Measurements from ENCODE around the gene OTUB1. TPM values are rescaled to one million over a fixed set of nuclear protein-coding genes. Genes with fewer than 3 reads are reported as not detected.

The OTUB1 gene
- total RNA-seq, 1 experiment from 2014 or later: 87.0 TPM

- intact Hi-C loops (cut with micrococcal nuclease): no loop called here
- H3K4me2 ChIP-seq (ENCODE audit: low read length): no peak overlapping the region
- no peak overlapping the region for H3K27ac ChIP-seq (ENCODE audit: low read depth, low read length)
- no peaks in the 10 kb centered on the region for H3K27me3 ChIP-seq (ENCODE audit: insufficient read depth, low read length)
- no peaks in the 10 kb centered on the region for H3K79me2 ChIP-seq (ENCODE audit: insufficient read depth, low read length)
- ChIA-PET POLR2A (interaction anchor here (1.9 kb wide), 1 partner anchor 27 kb away, joined by 6 read pairs; no protein-coding TSS in a partner anchor), CTCF (no interaction called here), RAD21 (ENCODE audit: low non-redundant PET in 1 of 2, low total read pairs in 2 of 2, uncharacterized antibody in 2 of 2, unreplicated experiment in 2 of 2) (no interaction called here)
- H3K9me3 ChIP-seq (ENCODE audit: control insufficient read depth in 1 of 2, insufficient read depth in 1 of 2, low read depth in 1 of 2, low read length in 2 of 2): no peaks in the 10 kb centered on the region
- H3K4me1 ChIP-seq (ENCODE audit: control insufficient read depth in 1 of 2, insufficient read depth in 2 of 2, low read length in 2 of 2): no peaks in the 10 kb centered on the region; a peak in 1 of 4 replicates
- TF ChIP-seq CTCF (IDR thresholded peaks at IDR 0.05 in 2 of 3, conservative IDR thresholded peaks at IDR 0.05 in 1 of 3; ENCODE audit: borderline replicate concordance in 1 of 3, insufficient read depth in 1 of 3, low read depth in 2 of 3, low read length in 2 of 3): no peak
- no peak for TF ChIP-seq SRF (IDR thresholded peaks at IDR 0.05; ENCODE audit: low read depth)
- TF ChIP-seq SIN3A (IDR thresholded peaks at IDR 0.05; ENCODE audit: low read depth): no peak
- TF ChIP-seq CBX3 (IDR thresholded peaks at IDR 0.05; ENCODE audit: low read depth): no peak
- no peak for TF ChIP-seq CEBPB (IDR thresholded peaks at IDR 0.05; ENCODE audit: low read depth)
- no peak for TF ChIP-seq FOSL1 (IDR thresholded peaks at IDR 0.05; ENCODE audit: low read depth)
- no peak for TF ChIP-seq SP1 (IDR thresholded peaks at IDR 0.05; ENCODE audit: low read depth)
- TF ChIP-seq ELF1 (IDR thresholded peaks at IDR 0.05; ENCODE audit: borderline replicate concordance, low read depth): no peak
- H4K20me1 ChIP-seq (ENCODE audit: insufficient read depth): no peaks in the 10 kb centered on the region
- no peak overlapping the region for H3K9ac ChIP-seq (ENCODE audit: low read length)
- DNase-seq (ENCODE audit: low read depth, low spot score) (no peak), ATAC-seq (no peak)
- no peak overlapping the region for H2AFZ ChIP-seq (ENCODE audit: low read depth, low read length, poor library complexity, severe bottlenecking)
- no TSS peak for BruUV-seq (replicated peaks)
- no peaks in the 10 kb centered on the region for H3K36me3 ChIP-seq (ENCODE audit: control insufficient read depth in 1 of 2, insufficient read depth in 2 of 2, low read length in 2 of 2)
- H3K4me3 ChIP-seq (replicated peaks in 1 of 2; ENCODE audit: low read depth in 1 of 2, low read length in 2 of 2): no peak overlapping the region
- H3K9me2 ChIP-seq (ENCODE audit: insufficient read depth): no peaks in the 10 kb centered on the region
Measured at GRCh38 chr11:64034411-64034811, 48.2 kb downstream of the OTUB1 start.

- Histone ChIP-seq H3K9ac (ENCODE audit: low read length) (no peak overlapping the region), H2AFZ (ENCODE audit: low read depth, low read length, poor library complexity, severe bottlenecking) (no peak overlapping the region), H3K36me3 (ENCODE audit: control insufficient read depth in 1 of 2, insufficient read depth in 2 of 2, low read length in 2 of 2) (no peaks in the 10 kb centered on the region), H3K9me2 (ENCODE audit: insufficient read depth) (no peaks in the 10 kb centered on the region), H4K20me1 (ENCODE audit: insufficient read depth) (no peaks in the 10 kb centered on the region), H3K4me3 (replicated peaks in 1 of 2; ENCODE audit: low read depth in 1 of 2, low read length in 2 of 2) (no peak overlapping the region), H3K4me1 (ENCODE audit: control insufficient read depth in 1 of 2, insufficient read depth in 2 of 2, low read length in 2 of 2) (no peaks in the 10 kb centered on the region; a peak in 1 of 4 replicates), H3K9me3 (ENCODE audit: control insufficient read depth in 1 of 2, insufficient read depth in 1 of 2, low read depth in 1 of 2, low read length in 2 of 2) (no peaks in the 10 kb centered on the region), H3K27ac (ENCODE audit: low read depth, low read length) (no peak overlapping the region), H3K79me2 (ENCODE audit: insufficient read depth, low read length) (no peaks in the 10 kb centered on the region), H3K4me2 (ENCODE audit: low read length) (no peak overlapping the region), H3K27me3 (ENCODE audit: insufficient read depth, low read length) (no peaks in the 10 kb centered on the region)
- CTCF ChIA-PET: no interaction called here
- TF ChIP-seq POLR2A (IDR thresholded peaks at IDR 0.05; ENCODE audit: borderline replicate concordance, extremely low read depth, insufficient read depth, insufficient read length) (no peak), EZH2 (IDR thresholded peaks at IDR 0.05) (no peak), EGR1 (IDR thresholded peaks at IDR 0.05; ENCODE audit: low read depth) (no peak), JUND (IDR thresholded peaks at IDR 0.05) (no peak)
- no TSS peak for BruUV-seq (replicated peaks)
- RAD21 ChIA-PET (ENCODE audit: low non-redundant PET in 1 of 2, low total read pairs in 2 of 2, uncharacterized antibody in 2 of 2, unreplicated experiment in 2 of 2): no interaction called here
- DNase-seq (ENCODE audit: low read depth, low spot score) (no peak), ATAC-seq (no peak)
- POLR2A ChIA-PET: no interaction called here
- intact Hi-C loops (cut with micrococcal nuclease): no loop called here
Measured at GRCh38 chr11:64035081-64035524, 48.9 kb downstream of the OTUB1 start.
